SKM-1 (cell line): ENCODE results near the gene SPSB1.

ENCODE experiments used
- DNase-seq: peaks from one replicate; lab custom pipeline; 2025; ENCODE audit not compliant: unreplicated experiment; lab: John Stamatoyannopoulos, UW

The SPSB1 gene

GRCh38 chr1:9340864-9341263, 48.2 kb downstream of the SPSB1 start:
- peak; percentile 17 for DNase-seq

DNA sequence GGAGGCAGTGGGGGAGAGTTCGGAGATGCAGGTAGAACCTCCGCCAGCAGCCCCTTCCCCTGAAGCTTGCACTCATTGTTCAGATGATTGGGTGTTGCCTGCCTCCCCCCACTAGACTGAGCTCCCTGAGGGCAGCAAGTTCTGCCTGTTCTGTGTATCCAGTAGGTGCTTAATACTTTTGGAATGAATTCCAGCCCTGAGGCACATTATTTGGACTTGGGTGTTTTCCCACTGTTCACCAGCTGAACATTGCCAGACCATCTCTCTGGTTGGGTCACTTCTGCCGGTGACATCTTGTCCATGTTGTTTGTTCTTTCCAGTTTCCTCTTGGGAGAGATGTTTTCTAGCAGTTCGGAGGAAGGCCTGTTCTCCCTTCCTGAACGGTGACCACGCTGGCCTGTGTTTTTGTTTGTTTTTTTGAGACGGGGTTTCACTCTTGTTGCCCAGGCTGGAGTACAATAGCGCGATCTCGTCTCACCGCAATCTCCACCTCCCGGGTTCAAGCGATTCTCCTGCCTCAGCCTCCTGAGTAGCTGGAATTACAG, 48.7 kb downstream of the SPSB1 start:
- DNase-seq, result no peak

DNA sequence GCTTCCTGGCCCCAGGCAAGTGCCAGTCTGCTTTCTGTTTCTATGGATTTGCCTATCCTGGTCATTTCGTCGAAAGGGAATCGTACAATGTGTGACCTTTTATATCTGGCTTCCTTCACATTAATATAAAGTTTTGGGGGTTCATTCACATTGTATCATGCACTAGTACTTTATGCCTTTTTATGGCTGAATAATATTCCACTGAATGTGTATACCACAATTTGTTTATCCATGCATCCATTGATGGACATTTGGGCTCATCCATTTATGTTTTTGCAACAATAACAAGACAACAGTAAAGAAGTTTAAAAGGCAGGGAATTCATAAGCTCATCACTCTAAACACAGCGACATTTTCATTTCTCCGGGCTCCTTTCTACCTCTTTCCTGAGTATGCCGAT, 50.6 kb downstream of the SPSB1 start:
- no peak for DNase-seq

DNA sequence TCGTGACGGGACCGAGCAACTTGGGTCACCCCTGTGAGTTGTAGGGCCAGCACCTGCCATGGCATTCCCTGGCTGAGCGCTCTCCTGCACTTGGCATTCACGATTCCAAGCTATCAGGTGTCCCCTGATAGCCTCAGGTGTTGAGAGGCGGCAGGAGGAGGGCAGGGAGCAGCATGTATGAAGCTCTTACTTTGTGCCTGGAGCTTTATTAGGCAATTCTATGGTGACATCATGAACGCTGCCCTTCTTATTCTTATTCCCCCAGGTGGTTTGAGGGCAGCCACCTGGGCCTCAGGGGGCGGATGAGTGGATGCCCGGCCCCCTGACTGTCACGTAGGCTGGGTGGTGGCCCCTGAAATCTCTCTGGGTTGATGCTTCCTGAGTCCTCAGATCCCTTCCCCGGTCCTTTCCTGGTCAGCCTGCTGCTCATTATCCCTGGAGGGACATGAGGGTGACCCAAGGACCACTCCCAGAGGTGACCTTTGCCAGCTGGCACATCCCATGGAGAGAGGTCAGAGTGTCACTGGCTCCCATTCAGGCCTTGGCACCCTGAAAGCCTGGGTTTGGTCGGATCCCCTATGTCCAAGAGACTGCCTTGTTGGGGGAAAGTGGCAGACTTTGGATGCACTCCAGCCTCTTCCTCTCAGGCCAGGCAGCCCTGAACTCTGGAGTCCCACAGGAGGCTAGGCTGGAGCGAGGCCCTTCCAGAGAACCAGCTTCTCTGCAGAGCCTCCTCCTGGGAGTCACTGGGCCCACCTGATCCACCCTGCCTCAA, 51.9 kb downstream of the SPSB1 start:
- DNase-seq, result no peak

GRCh38 chr1:9345471-9345870, 52.8 kb downstream of the SPSB1 start:
- no peak for DNase-seq

- no peak for DNase-seq
These were observed 53.2 kb downstream of the SPSB1 start for GRCh38 chr1:9345922-9346321.

DNA sequence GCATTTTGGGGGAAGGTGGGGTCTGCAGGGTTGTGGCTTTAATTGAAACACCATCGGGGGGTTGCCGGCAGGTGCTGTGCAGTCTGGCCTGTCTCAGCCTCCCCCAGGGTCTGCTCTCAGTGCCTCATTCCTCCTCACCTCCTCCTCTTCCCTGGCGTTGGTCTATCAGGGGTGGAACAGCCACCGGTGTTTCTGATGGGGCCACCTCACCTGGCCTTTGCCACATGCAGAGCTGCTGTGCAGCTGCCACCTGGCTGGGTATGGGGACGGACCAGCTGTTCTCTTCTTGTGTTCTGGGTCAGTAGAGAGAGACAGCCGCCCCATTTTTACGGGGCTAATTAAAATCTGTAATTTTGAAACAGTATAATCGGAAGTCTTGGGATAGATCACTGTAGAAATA, 53.9 kb downstream of the SPSB1 start:
- DNase-seq, result no peak

- DNase-seq, result no peak
These were observed 54.6 kb downstream of the SPSB1 start for GRCh38 chr1:9347095-9347850.

GRCh38 chr1:9349331-9349851, 56.7 kb downstream of the SPSB1 start:
- no peak for DNase-seq

DNA sequence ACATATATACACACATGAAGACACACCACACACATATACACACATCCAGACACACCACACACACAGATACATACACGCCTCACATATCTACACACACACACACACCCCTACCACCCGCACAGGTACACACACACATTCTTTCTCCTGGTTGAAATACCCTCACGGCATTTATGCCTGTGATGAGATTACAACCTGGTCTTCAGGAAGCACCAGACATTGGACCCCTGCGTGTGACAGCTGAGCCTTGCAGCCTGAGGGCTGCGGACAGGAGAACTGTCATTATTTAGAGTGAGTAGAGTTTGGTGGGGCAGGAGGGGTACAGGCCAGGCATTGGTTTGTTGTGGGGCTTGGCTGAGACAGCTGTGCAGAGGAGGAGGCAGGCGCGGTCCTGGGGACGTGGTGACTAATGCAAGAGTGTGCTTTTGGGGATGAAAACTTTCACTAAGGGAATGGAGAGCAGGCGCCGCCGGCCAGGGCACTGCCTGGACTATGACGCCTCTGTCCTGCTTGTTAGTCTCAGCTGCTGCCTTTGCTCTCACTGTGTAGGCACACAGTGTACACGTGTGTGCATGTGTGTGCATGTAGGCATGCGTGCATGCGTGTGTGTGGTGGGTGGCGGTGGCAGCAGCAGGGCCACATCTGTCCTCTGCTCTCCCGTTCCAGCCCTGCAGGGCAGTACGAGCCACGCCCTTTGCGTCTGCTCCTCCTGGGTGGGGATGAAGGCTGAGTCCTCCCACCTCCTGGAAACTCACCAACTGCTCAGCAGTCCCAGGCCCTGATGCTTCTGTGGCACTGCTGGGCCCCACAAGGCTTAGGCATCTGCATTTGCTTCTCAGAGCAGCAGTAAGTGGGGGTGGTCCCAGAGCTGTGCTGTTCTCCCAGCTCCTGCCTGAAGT, 57.6 kb downstream of the SPSB1 start:
- DNase-seq, result no peak

GRCh38 chr1:9350960-9351359, 58.3 kb downstream of the SPSB1 start:
- no peak for DNase-seq

DNA sequence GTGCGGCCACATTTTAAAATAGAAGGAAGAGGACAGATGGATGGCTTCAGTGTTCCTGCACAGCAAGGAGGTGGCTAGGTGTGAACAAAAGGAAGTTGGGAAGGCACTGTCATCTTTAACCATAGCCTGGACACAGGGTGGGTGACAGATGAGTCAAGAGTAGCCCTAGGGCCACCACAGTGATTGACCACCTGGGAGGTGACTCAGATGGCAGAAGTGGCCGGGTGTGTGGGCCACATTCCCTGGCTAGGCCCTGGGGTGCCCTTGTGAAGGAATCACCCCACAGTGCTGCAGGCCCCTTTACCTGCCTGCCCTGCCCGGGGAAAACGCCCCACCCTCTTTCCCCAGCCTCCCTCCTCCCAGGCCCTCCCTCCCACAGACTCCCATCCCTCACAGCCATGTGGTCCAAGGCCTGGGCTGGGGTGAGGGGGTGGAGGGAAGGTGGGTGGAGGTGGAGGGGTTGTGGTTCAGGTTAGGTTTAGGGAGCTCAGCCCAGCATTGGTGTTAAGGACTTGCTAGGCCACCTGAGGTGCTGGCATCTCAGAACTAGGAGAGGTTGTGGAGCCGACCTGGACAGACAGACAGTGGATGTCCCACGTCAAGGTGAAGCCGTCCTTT, 59.1 kb downstream of the SPSB1 start:
- DNase-seq, result no peak

DNA sequence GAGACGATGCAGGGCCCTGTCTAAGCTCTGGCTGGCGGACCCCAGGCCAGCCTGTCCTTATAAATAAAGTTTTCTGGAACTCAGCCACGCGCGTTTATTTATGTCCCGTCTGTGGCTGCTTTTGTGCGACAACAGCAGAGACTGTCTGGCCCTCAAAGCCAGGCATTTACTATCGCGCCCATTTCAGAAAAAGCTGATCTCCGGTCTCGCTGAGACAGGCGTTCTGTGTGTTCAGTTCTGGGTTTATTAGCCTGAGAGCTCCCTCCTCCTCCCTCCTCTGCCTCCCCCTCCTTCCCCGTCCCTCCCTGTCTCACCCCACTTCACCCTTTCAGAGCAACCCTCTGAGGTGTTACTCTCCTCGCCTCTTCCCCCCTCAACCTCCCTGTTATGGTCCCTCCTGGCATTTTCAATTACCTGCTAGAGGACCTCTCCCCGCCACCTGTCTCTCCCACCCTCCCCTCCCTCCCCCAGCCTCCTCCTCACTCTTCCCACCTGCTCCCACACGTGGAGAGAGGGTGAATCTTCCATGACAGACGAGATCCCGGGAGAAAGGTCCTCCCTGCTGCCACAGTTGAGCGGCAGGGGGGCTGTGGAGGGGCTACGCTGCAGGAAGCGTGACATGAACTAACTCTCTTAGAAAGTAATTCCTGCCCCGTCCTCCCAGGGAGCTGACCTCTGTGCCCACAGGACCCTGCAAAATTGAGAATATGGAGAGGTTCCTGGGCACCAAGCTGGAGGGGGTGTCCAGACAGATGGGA, 59.9 kb downstream of the SPSB1 start:
- no peak for DNase-seq

DNA sequence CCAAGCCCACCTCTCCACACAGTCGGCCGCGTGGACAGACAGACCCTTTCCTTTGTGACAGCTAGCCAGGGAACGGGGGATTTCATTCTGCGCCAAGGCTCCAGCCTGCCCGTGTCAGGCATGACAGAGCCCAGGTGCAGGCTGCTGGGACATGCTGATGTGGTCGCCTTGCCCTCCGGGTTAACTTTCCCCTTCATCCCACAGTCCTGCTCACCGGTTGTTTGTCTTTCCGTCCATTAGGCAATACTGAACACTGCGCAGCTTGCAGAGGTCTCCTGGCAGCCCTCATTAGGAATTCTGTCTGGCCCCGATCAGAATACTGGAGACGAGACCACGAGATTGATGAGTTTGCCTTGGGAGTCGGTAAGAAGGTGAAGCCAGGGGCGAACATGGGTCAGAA, 62.8 kb downstream of the SPSB1 start:
- DNase-seq, result no peak

- no peak for DNase-seq
These were observed 63.3 kb downstream of the SPSB1 start for GRCh38 chr1:9356021-9356420.

DNA sequence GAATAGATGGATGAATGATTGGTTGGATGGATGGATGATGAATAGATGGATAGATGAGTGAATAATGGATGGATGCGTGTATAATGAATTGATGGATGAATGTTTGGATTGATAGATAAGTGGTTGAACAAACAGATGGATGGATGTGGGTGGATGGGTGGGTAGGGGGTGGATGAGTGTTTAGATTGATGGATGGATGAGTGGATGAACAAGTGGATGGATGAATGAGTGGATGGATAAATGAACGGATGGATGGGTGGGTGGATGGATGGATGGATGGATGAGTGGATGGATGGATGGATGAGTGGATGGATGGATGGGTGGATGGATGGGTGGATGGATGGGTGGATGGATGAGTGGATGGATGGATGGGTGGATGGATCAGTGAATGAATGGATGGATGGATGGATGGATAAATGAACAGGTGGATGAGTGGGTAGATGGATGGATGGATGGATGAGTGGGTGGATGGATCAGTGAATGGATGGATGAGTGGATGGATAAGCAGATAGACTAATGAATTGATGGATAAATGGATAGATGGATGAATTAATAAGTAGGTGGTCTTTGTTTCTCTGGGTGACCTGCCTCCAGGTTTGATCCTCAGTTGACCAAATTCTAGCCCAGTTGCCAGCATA, 64.3 kb downstream of the SPSB1 start:
- DNase-seq, result no peak

GRCh38 chr1:9357958-9358357, 65.3 kb downstream of the SPSB1 start:
- no peak for DNase-seq

- DNase-seq, result no peak
These were observed 67.8 kb downstream of the SPSB1 start for GRCh38 chr1:9360371-9361064.
